Measurements from ENCODE around the gene FBXL16. TPM values are rescaled to one million over a fixed set of nuclear protein-coding genes. Genes with fewer than 3 reads are reported as not detected.

The FBXL16 gene
- polyA plus RNA-seq, 1 donor (not counting 4 experiments of a cell fraction or from before 2014, with no cell fraction given): 0.81 TPM

DNA sequence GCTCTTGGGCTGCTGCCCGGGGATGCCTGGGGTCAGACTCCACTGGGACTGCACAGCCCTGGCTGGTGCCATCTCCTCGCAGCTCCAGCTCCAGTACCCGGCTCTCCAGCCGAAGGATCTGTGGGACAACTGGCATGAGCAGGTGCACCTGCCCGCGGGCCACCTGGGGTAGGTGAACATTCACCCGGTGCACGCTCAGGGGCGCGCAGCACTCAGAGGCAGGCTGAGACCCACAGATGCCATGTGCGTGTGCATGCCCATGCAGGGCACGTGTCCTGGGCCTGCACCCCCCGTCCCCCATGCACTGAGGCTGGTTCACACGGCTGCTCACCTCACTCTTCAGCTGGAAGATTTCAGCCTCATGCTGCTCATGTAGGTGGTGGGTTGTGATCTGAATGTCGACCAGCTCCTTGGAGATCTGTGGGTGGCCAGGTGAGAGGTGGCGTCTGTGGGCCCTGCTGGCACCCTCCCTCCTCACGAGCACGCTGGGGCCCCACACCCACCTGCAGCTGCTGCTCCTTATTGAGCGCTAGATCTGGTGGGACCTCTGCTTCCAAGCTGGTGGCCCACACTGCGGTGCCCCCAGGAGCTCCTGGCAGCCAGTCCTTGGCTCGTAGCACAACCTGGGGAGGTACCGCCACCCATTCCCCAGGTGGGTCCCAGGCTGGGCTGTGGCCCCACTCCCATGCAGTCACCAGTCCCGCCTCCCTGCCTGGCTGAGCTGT is 20.0 kb upstream of the FBXL16 start:
- Histone ChIP-seq H3K9ac (ENCODE audit: control insufficient read depth, extremely low read depth, insufficient read depth, low read length) (no peak overlapping the region), H3K79me2 (ENCODE audit: control insufficient read depth, insufficient read depth, low read length) (no peaks in the 10 kb centered on the region)
- FAIRE-seq: no peak

DNA sequence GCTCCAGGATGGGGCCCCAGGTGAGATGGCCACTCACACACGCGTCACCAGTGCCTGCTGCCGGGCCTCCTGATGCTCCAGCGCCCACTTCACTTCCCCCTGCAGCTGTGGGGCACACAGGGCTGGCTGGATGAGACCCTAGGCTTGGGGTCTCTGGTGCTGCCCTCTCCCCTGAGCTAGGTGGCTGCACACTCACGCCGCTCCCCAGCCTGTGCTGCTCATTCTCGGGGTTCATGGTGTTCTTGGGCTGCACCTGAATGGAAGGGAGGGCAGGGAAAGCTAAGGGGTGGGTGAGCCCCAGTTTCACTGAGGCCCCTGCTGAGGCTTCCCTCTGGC is 19.4 kb upstream of the FBXL16 start:
- no peaks in the 10 kb centered on the region for H3K79me2 ChIP-seq (ENCODE audit: control insufficient read depth, insufficient read depth, low read length)
- peaks cover 10% of the 10 kb centered on the region for H3K4me1 ChIP-seq (ENCODE audit: control insufficient read depth, extremely low read depth, insufficient read depth, low read length)
- H3K27ac ChIP-seq (ENCODE audit: control insufficient read depth, insufficient read depth, low read length): no peak overlapping the region
- no peak for FAIRE-seq
- H3K9ac ChIP-seq (ENCODE audit: control insufficient read depth, extremely low read depth, insufficient read depth, low read length): no peak overlapping the region
- no peak for DNase-seq (ENCODE audit: low read depth, low spot score)
- H4K20me1 ChIP-seq (ENCODE audit: control insufficient read depth, extremely low read depth, insufficient read depth, low read length): no peaks in the 10 kb centered on the region
- TF ChIP-seq CTCF (optimal IDR thresholded peaks at IDR 0.05 in 1 of 3, IDR thresholded peaks at IDR 0.05 in 1 of 3, conservative IDR thresholded peaks at IDR 0.05 in 1 of 3; ENCODE audit: extremely low read depth in 1 of 3, insufficient read depth in 2 of 3, low read length in 3 of 3): no peak
- TF ChIP-seq EZH2 (IDR thresholded peaks at IDR 0.05; ENCODE audit: low read length): no peak
- no peak overlapping the region for H3K4me2 ChIP-seq (ENCODE audit: control insufficient read depth, extremely low read depth, insufficient read depth, low read depth, low read length)
- H3K4me3 ChIP-seq (ENCODE audit: control insufficient read depth in 2 of 3, extremely low read depth in 1 of 3, insufficient read depth in 2 of 3, low read depth in 1 of 3, low read length in 3 of 3): no peak overlapping the region
- H3K27me3 ChIP-seq (ENCODE audit: control insufficient read depth, extremely low read depth, insufficient read depth, low read length): no peaks in the 10 kb centered on the region
- peaks cover 0 to 5% of the 10 kb centered on the region in 2 experiments for H3K36me3 ChIP-seq (ENCODE audit: control insufficient read depth in 2 of 2, extremely low read depth in 1 of 2, insufficient read depth in 2 of 2, low read length in 2 of 2)
- no peak overlapping the region for H2AFZ ChIP-seq (ENCODE audit: control insufficient read depth, low read length)
- peaks cover 2% of the 10 kb centered on the region for H3K9me1 ChIP-seq (ENCODE audit: control insufficient read depth, extremely low read depth, insufficient read depth, low read length)
- H3K9me3 ChIP-seq (ENCODE audit: control insufficient read depth, low read depth, low read length): no peaks in the 10 kb centered on the region
- dilution Hi-C loops (cut with MboI; ENCODE audit: extremely low pct_ligation_motif_present, low sequenced_read_pairs): no loop called here

More for the DNA sequence above, 20.0 kb upstream of the FBXL16 start:
- H3K27me3 ChIP-seq (ENCODE audit: control insufficient read depth, extremely low read depth, insufficient read depth, low read length): no peaks in the 10 kb centered on the region
- no peak overlapping the region for H3K4me2 ChIP-seq (ENCODE audit: control insufficient read depth, extremely low read depth, insufficient read depth, low read depth, low read length)
- H3K4me1 ChIP-seq (ENCODE audit: control insufficient read depth, extremely low read depth, insufficient read depth, low read length): peaks cover 4% of the 10 kb centered on the region
- dilution Hi-C loops (cut with MboI; ENCODE audit: extremely low pct_ligation_motif_present, low sequenced_read_pairs): no loop called here
- DNase-seq (ENCODE audit: low read depth, low spot score): no peak
- H4K20me1 ChIP-seq (ENCODE audit: control insufficient read depth, extremely low read depth, insufficient read depth, low read length): no peaks in the 10 kb centered on the region
- TF ChIP-seq CTCF (optimal IDR thresholded peaks at IDR 0.05 in 1 of 3, IDR thresholded peaks at IDR 0.05 in 1 of 3, conservative IDR thresholded peaks at IDR 0.05 in 1 of 3; ENCODE audit: extremely low read depth in 1 of 3, insufficient read depth in 2 of 3, low read length in 3 of 3) (no peak), EZH2 (IDR thresholded peaks at IDR 0.05; ENCODE audit: low read length) (peak; percentile 2)
- H3K4me3 ChIP-seq (ENCODE audit: control insufficient read depth in 2 of 3, extremely low read depth in 1 of 3, insufficient read depth in 2 of 3, low read depth in 1 of 3, low read length in 3 of 3): no peak overlapping the region
- peaks cover 0 to 6% of the 10 kb centered on the region in 2 experiments for H3K36me3 ChIP-seq (ENCODE audit: control insufficient read depth in 2 of 2, extremely low read depth in 1 of 2, insufficient read depth in 2 of 2, low read length in 2 of 2)
- peaks cover 2% of the 10 kb centered on the region for H3K9me1 ChIP-seq (ENCODE audit: control insufficient read depth, extremely low read depth, insufficient read depth, low read length)
- no peak overlapping the region for H3K27ac ChIP-seq (ENCODE audit: control insufficient read depth, insufficient read depth, low read length)
- no peaks in the 10 kb centered on the region for H3K9me3 ChIP-seq (ENCODE audit: control insufficient read depth, low read depth, low read length)
- H2AFZ ChIP-seq (ENCODE audit: control insufficient read depth, low read length): no peak overlapping the region

Data from keratinocyte (primary cell).